SK-N-MC (cell line): ENCODE results near the gene DCLK1.

Experiments used
- DNase-seq: peaks from one replicate; pipeline ENCODE4 v3.0.0-alpha.2; 2011; ENCODE audit warnings: low read depth, low spot score
- H3K27ac ChIP-seq: fragments of 200-600 bp; sonication (generic); 2 replicates; pipeline ENCODE4 v1.5.1; 2016; ENCODE audit warnings: mixed run types
- H3K36me3 ChIP-seq: fragments of 200-600 bp; sonication (generic); 2 replicates; pipeline ENCODE4 v1.6.1; 2017; ENCODE audit warnings: antibody characterized with exemption, low read length, mixed read lengths; ENCODE audit not compliant: insufficient read depth
- H3K4me3 ChIP-seq: fragments of 200-600 bp; sonication (generic); 2 replicates; pipeline ENCODE4 v1.5.1; 2016
- H3K9ac ChIP-seq: fragments of 200-600 bp; sonication (generic); 2 replicates; pipeline ENCODE4 v1.8.0; 2017; ENCODE audit warnings: mixed run types, mixed read lengths; ENCODE audit not compliant: insufficient read length
- H3K9me3 ChIP-seq: fragments of 200-600 bp; sonication (generic); 2 replicates; pipeline ENCODE4 v1.6.1; 2017; ENCODE audit warnings: low read depth, mild to moderate bottlenecking, antibody characterized with exemption, low read length, moderate library complexity, mixed read lengths
- EZH2 ChIP-seq: fragments of 200-600 bp; sonication (generic); IDR thresholded peaks from one replicate; pipeline ENCODE4 v1.6.1; 2017; ENCODE audit warnings: antibody characterized with exemption
- FOXP2 ChIP-seq: optimal IDR thresholded peaks from 2 replicates; pipeline ENCODE3; 2011; ENCODE audit warnings: mild to moderate bottlenecking, moderate library complexity; ENCODE audit not compliant: insufficient read depth; ENCODE audit errors: extremely low read length, control extremely low read depth
- POLR2AphosphoS5 ChIP-seq: IDR thresholded peaks from 2 replicates; pipeline ENCODE4 v1.6.1; 2012; ENCODE audit warnings: mild to moderate bottlenecking, low read depth, low read length, borderline replicate concordance

DCLK1 gene

GRCh38 chr13:35887115-35887666, 244.0 kb downstream of the DCLK1 start:
- H3K27ac ChIP-seq: no peak overlapping the region
- DNase-seq: no peak
- H3K4me3 ChIP-seq: no peak overlapping the region
- no peak overlapping the region for H3K9ac ChIP-seq
- H3K9me3 ChIP-seq: no peaks in the 10 kb centered on the region
- no peak for TF ChIP-seq POLR2AphosphoS5
- H3K36me3 ChIP-seq: no peaks in the 10 kb centered on the region

- no peak overlapping the region for H3K4me3 ChIP-seq
- TF ChIP-seq POLR2AphosphoS5: no peak
- no peak for TF ChIP-seq FOXP2
- TF ChIP-seq EZH2: no peak
- H3K9ac ChIP-seq: no peak overlapping the region
- H3K9me3 ChIP-seq: no peaks in the 10 kb centered on the region
- H3K36me3 ChIP-seq: no peaks in the 10 kb centered on the region
- H3K27ac ChIP-seq: no peak overlapping the region
- no peak for DNase-seq
Measured at GRCh38 chr13:35886332-35887114, 244.7 kb downstream of the DCLK1 start.

- Histone ChIP-seq H3K36me3 (no peaks in the 10 kb centered on the region), H3K4me3 (no peak overlapping the region), H3K27ac (no peak overlapping the region), H3K9ac (no peak overlapping the region), H3K9me3 (no peaks in the 10 kb centered on the region)
- TF ChIP-seq FOXP2: no peak
- no peak for DNase-seq
Measured at GRCh38 chr13:35884211-35884760, 246.9 kb downstream of the DCLK1 start.

- Histone ChIP-seq H3K36me3 (no peaks in the 10 kb centered on the region), H3K9ac (no peak overlapping the region), H3K9me3 (no peaks in the 10 kb centered on the region), H3K27ac (no peak overlapping the region), H3K4me3 (no peak overlapping the region)
- TF ChIP-seq EZH2 (no peak), FOXP2 (no peak), POLR2AphosphoS5 (no peak)
- no peak for DNase-seq
Measured at GRCh38 chr13:35882722-35883497, 248.3 kb downstream of the DCLK1 start.

- no peak for DNase-seq
- TF ChIP-seq EZH2 (no peak), POLR2AphosphoS5 (no peak), FOXP2 (no peak)
- H3K27ac ChIP-seq: no peak overlapping the region
- no peak overlapping the region for H3K4me3 ChIP-seq
- no peak overlapping the region for H3K9ac ChIP-seq
- H3K9me3 ChIP-seq: no peaks in the 10 kb centered on the region
- H3K36me3 ChIP-seq: no peaks in the 10 kb centered on the region
Measured at GRCh38 chr13:35881360-35881759, 249.8 kb downstream of the DCLK1 start.

GRCh38 chr13:35879111-35879510, 252.1 kb downstream of the DCLK1 start:
- DNase-seq: no peak
- Histone ChIP-seq H3K36me3 (no peaks in the 10 kb centered on the region), H3K27ac (no peak overlapping the region), H3K9me3 (no peaks in the 10 kb centered on the region), H3K4me3 (no peak overlapping the region), H3K9ac (no peak overlapping the region)
- TF ChIP-seq POLR2AphosphoS5: no peak
- TF ChIP-seq EZH2: no peak
- no peak for TF ChIP-seq FOXP2

GRCh38 chr13:35876601-35877000, 254.6 kb downstream of the DCLK1 start:
- TF ChIP-seq EZH2 (no peak), POLR2AphosphoS5 (no peak), FOXP2 (no peak)
- Histone ChIP-seq H3K27ac (no peak overlapping the region), H3K9ac (no peak overlapping the region), H3K36me3 (no peaks in the 10 kb centered on the region), H3K4me3 (no peak overlapping the region), H3K9me3 (no peaks in the 10 kb centered on the region)
- DNase-seq: no peak

GRCh38 chr13:35874704-35875103, 256.5 kb downstream of the DCLK1 start:
- no peak overlapping the region for H3K4me3 ChIP-seq
- no peak overlapping the region for H3K27ac ChIP-seq
- no peak for DNase-seq
- H3K36me3 ChIP-seq: no peaks in the 10 kb centered on the region
- TF ChIP-seq FOXP2 (no peak), EZH2 (no peak), POLR2AphosphoS5 (no peak)
- H3K9ac ChIP-seq: no peak overlapping the region
- no peaks in the 10 kb centered on the region for H3K9me3 ChIP-seq

GRCh38 chr13:35872369-35872768, 258.8 kb downstream of the DCLK1 start:
- no peaks in the 10 kb centered on the region for H3K36me3 ChIP-seq
- no peaks in the 10 kb centered on the region for H3K9me3 ChIP-seq
- DNase-seq: no peak
- H3K27ac ChIP-seq: no peak overlapping the region
- no peak overlapping the region for H3K4me3 ChIP-seq
- no peak for TF ChIP-seq EZH2
- TF ChIP-seq FOXP2: no peak
- no peak for TF ChIP-seq POLR2AphosphoS5
- H3K9ac ChIP-seq: no peak overlapping the region
